Prostate gland (tissue), 2 donors: Measurements from ENCODE around the gene LRRC4C. TPM values are rescaled to one million over a fixed set of nuclear protein-coding genes. Genes with fewer than 3 reads are reported as not detected.

Experiments used
- DNase-seq: peaks from one replicate; pipeline ENCODE4 v3.0.0-alpha.2; 2019; ENCODE audit warnings: low spot score
- H3K27ac ChIP-seq, 2 donors: fragments of 200-600 bp; sonication (generic); 2 replicates each; pipeline ENCODE4 v1.5.1; 2017 to 2019
- H3K27me3 ChIP-seq: fragments of 200-600 bp; sonication (generic); replicated peaks from 2 replicates; pipeline ENCODE4 v1.5.1; 2019; ENCODE audit not compliant: insufficient read depth
- H3K36me3 ChIP-seq, 2 donors: fragments of 200-600 bp; sonication (generic); 1 replicate in 1 of 2; 2 replicates in 1 of 2; pipeline versions ENCODE4 v1.5.1 to v1.8.1; 2017 to 2019
- H3K4me1 ChIP-seq: fragments of 200-600 bp; sonication (generic); replicated peaks from 2 replicates; pipeline ENCODE4 v1.5.1; 2019
- H3K4me3 ChIP-seq, 2 donors: fragments of 200-600 bp; sonication (generic); 2 replicates each; pipeline ENCODE4 v1.5.1; 2017 to 2019
- H3K9me3 ChIP-seq: fragments of 200-600 bp; sonication (generic); 2 replicates; pipeline ENCODE4 v1.5.1; 2017
- CTCF ChIP-seq, 4 experiments: fragments of 200-600 bp in 2 of 4; fragments of 450-650 bp in 2 of 4; sonication (generic) in 2 of 4; IDR thresholded peaks; 1 replicate in 3 of 4; 2 replicates in 1 of 4; pipeline ENCODE4 v1.5.1; 2016 to 2019; ENCODE audit warnings: antibody characterized with exemption in 4 of 4, mild to moderate bottlenecking in 2 of 4, moderate library complexity in 2 of 4
- POLR2A ChIP-seq: fragments of 450-650 bp; IDR thresholded peaks from one replicate; pipeline ENCODE4 v1.6.1; 2016; ENCODE audit warnings: antibody characterized with exemption, mild to moderate bottlenecking
- POLR2AphosphoS5 ChIP-seq: sonication (generic); formaldehyde crosslinking; IDR thresholded peaks from one replicate; pipeline ENCODE4 v1.6.1; 2017; ENCODE audit warnings: antibody characterized with exemption
- WGBS: methylation state at CpG from one replicate; pipeline ENCODE4 v1.1.5; 2018; 5-methylcytosine and 5-hydroxymethylcytosine counted together
- intact Hi-C: fragments of 100-400 bp; cut with DNase I; formaldehyde crosslinking; loops from one replicate; pipeline ENCODE4 v1.14.2; 2022
- total RNA-seq, 2 donors: library from RNA; depleted of rRNA; stranded (reverse); fragments of >200 nt; gene quantifications; one replicate each; pipeline ENCODE4 v1.1.0, GENCODE V29; 2016

The LRRC4C gene
- total RNA-seq, 2 donors from 2014 or later, result 0.28 TPM; not detected in 1

- DNase-seq, result no peak
- WGBS, result 87% methylated on average over 6 of the region's 6 CpGs
These were observed 1038.1 kb downstream of the LRRC4C start for GRCh38 chr11:40421208-40421981.

GRCh38 chr11:40417627-40418026 lies 1041.8 kb downstream of the LRRC4C start:
- WGBS, result 70% methylated on average over 3 of the region's 3 CpGs
- no peak for TF ChIP-seq POLR2A
- peak; percentile 5 for TF ChIP-seq POLR2AphosphoS5
- intact Hi-C loops, result no loop called here
- Histone ChIP-seq H3K27me3 (no peaks in the 10 kb centered on the region), H3K4me3 (no peak overlapping the region), H3K4me1 (no peaks in the 10 kb centered on the region), H3K27ac (no peak overlapping the region), H3K9me3 (no peaks in the 10 kb centered on the region), H3K36me3 (no peaks in the 10 kb centered on the region)
- no peak for DNase-seq

More at GRCh38 chr11:40421208-40421981, 1038.1 kb downstream of the LRRC4C start:
- Histone ChIP-seq H3K4me3 (no peak overlapping the region), H3K4me1 (no peaks in the 10 kb centered on the region), H3K27me3 (no peaks in the 10 kb centered on the region), H3K9me3 (no peaks in the 10 kb centered on the region), H3K27ac (no peak overlapping the region), H3K36me3 (no peaks in the 10 kb centered on the region)
- TF ChIP-seq CTCF (IDR thresholded peaks at IDR 0.05) (no peak), POLR2AphosphoS5 (no peak), POLR2A (no peak)
- intact Hi-C loops, result no loop called here

- Histone ChIP-seq H3K4me3 (no peak overlapping the region), H3K27me3 (no peaks in the 10 kb centered on the region), H3K9me3 (no peaks in the 10 kb centered on the region), H3K4me1 (no peaks in the 10 kb centered on the region), H3K36me3 (no peaks in the 10 kb centered on the region), H3K27ac (no peak overlapping the region)
- 55% methylated on average over 1 of the region's 1 CpG for WGBS
- no peak for DNase-seq
- TF ChIP-seq POLR2AphosphoS5, result no peak
- no peak for TF ChIP-seq CTCF (IDR thresholded peaks at IDR 0.05)
- TF ChIP-seq POLR2A, result no peak
- intact Hi-C loops, result no loop called here
These were observed 1052.1 kb downstream of the LRRC4C start for GRCh38 chr11:40407355-40407754.

GRCh38 chr11:40405614-40406013 lies 1053.8 kb downstream of the LRRC4C start:
- intact Hi-C loops, result no loop called here
- TF ChIP-seq CTCF (IDR thresholded peaks at IDR 0.05) (no peak), POLR2AphosphoS5 (no peak), POLR2A (no peak)
- WGBS, result 88% methylated on average over 1 of the region's 1 CpG
- Histone ChIP-seq H3K27me3 (no peaks in the 10 kb centered on the region), H3K27ac (no peak overlapping the region), H3K4me1 (no peaks in the 10 kb centered on the region), H3K9me3 (no peaks in the 10 kb centered on the region), H3K36me3 (no peaks in the 10 kb centered on the region), H3K4me3 (no peak overlapping the region)
- no peak for DNase-seq

GRCh38 chr11:40403321-40403720 lies 1056.1 kb downstream of the LRRC4C start:
- TF ChIP-seq POLR2AphosphoS5, result no peak
- TF ChIP-seq CTCF (IDR thresholded peaks at IDR 0.05), result no peak
- TF ChIP-seq POLR2A, result no peak
- Histone ChIP-seq H3K4me3 (no peak overlapping the region), H3K27ac (no peak overlapping the region), H3K27me3 (no peaks in the 10 kb centered on the region), H3K36me3 (no peaks in the 10 kb centered on the region), H3K4me1 (no peaks in the 10 kb centered on the region), H3K9me3 (no peaks in the 10 kb centered on the region)
- no peak for DNase-seq
- intact Hi-C loops, result no loop called here
- 72% methylated on average over 1 of the region's 1 CpG for WGBS
